Activated CD4-positive, alpha-beta memory T cell treated with anti-CD3 and anti-CD28 coated beads, Interleukin-2, amount 10 ng/mL, durations not matched to agents 7 days and 5 days (primary cell): ENCODE results near the gene MAP3K3. TPM values are rescaled to one million over a fixed set of nuclear protein-coding genes. Genes with fewer than 3 reads are reported as not detected.
"Not testable (repeated sequence)": the region's sequence is repeated elsewhere in the genome, so short reads cannot be mapped to it uniquely, and the experiment has no call there.

Experiments
- CTCF ChIA-PET: fragments of 350-600 bp; sonication (Branson Sonifier 250); formaldehyde crosslinking; loops from one replicate; lab custom pipeline; 2021; ENCODE audit warnings: antibody characterized with exemption, inconsistent platforms; lab: Charles Lee
- POLR2A ChIA-PET: fragments of 350-600 bp; sonication (Branson Sonifier 250); formaldehyde crosslinking; loops from one replicate; lab custom pipeline; 2021; ENCODE audit warnings: antibody characterized with exemption; lab: Charles Lee
- DNase-seq: peaks from one replicate; pipeline ENCODE4 v3.0.0-alpha.2; 2020
- H3K27ac Mint-ChIP-seq: one replicate; pipeline ENCODE4 v1.8.0; 2021; ENCODE audit warnings: mild to moderate bottlenecking, mixed read lengths
- H3K27me3 Mint-ChIP-seq: one replicate; pipeline ENCODE4 v1.8.0; 2021; ENCODE audit warnings: mixed read lengths
- H3K36me3 Mint-ChIP-seq: one replicate; pipeline ENCODE4 v1.8.0; 2021; ENCODE audit warnings: low read depth, mixed read lengths
- H3K4me1 Mint-ChIP-seq: one replicate; pipeline ENCODE4 v1.8.0; 2021; ENCODE audit warnings: mixed read lengths
- H3K4me3 Mint-ChIP-seq: one replicate; pipeline ENCODE4 v1.8.0; 2021; ENCODE audit warnings: mild to moderate bottlenecking, mixed read lengths
- H3K9me3 Mint-ChIP-seq: one replicate; pipeline ENCODE4 v1.8.0; 2021; ENCODE audit warnings: mixed read lengths
- total RNA-seq, 2 experiments: library from RNA; stranded (reverse); gene quantifications; one replicate each; pipeline ENCODE4 v1.2.3, GENCODE V29; 2021

Gene MAP3K3
- total RNA-seq, 2 experiments from 2014 or later: 46.5 to 47.8 TPM

GRCh38 chr17:63703556-63704258, 81.5 kb downstream of the MAP3K3 start:
- peaks cover 54% of the 10 kb centered on the region for H3K36me3 Mint-ChIP-seq
- ChIA-PET POLR2A (interaction anchor here (1.1 to 12.5 kb wide), 5 partner anchors 9 to 70 kb away, joined by 3 to 178 read pairs (median 74); partner anchors contain the start of genes CCDC47, DDX42 and STRADA), CTCF (interaction anchor here (1.1 kb wide), 1 partner anchor 8 kb away, joined by 3 read pairs; no protein-coding TSS in a partner anchor)
- DNase-seq: no peak
- no peaks in the 10 kb centered on the region for H3K9me3 Mint-ChIP-seq
- peaks cover 69% of the 10 kb centered on the region for H3K4me1 Mint-ChIP-seq
- peak overlapping the region; percentile 87 for H3K4me3 Mint-ChIP-seq
- H3K27me3 Mint-ChIP-seq: no peaks in the 10 kb centered on the region
- H3K27ac Mint-ChIP-seq: peak overlapping the region; percentile 99

- Mint-ChIP-seq H3K4me3 (no peak overlapping the region), H3K9me3 (no peaks in the 10 kb centered on the region), H3K36me3 (peaks cover 59% of the 10 kb centered on the region), H3K27ac (peak overlapping the region; percentile 99), H3K27me3 (no peaks in the 10 kb centered on the region), H3K4me1 (peaks cover 74% of the 10 kb centered on the region)
- ChIA-PET POLR2A (interaction anchor here (1.5 to 12.5 kb wide), 4 partner anchors 8 to 70 kb away, joined by 4 to 178 read pairs (median 92); partner anchors contain the start of genes CCDC47, DDX42 and STRADA), CTCF (no interaction called here)
- no peak for DNase-seq
These were observed 82.0 kb downstream of the MAP3K3 start for GRCh38 chr17:63704259-63704576.

GRCh38 chr17:63704836-63705235, 82.6 kb downstream of the MAP3K3 start:
- no peak for DNase-seq
- no peaks in the 10 kb centered on the region for H3K27me3 Mint-ChIP-seq
- no peak overlapping the region for H3K4me3 Mint-ChIP-seq
- ChIA-PET CTCF (no interaction called here), POLR2A (interaction anchor here (5.7 to 9.1 kb wide), 3 partner anchors 8 to 36 kb away, joined by 74 to 151 read pairs (median 110); partner anchors contain the start of gene STRADA)
- H3K27ac Mint-ChIP-seq: peak overlapping the region; percentile 49
- H3K36me3 Mint-ChIP-seq: peaks cover 65% of the 10 kb centered on the region
- no peaks in the 10 kb centered on the region for H3K9me3 Mint-ChIP-seq
- H3K4me1 Mint-ChIP-seq: peaks cover 79% of the 10 kb centered on the region

- ChIA-PET CTCF (interaction anchor here (1.8 to 2.3 kb wide), 2 partner anchors 7 to 8 kb away, joined by 4 to 11 read pairs; no protein-coding TSS in a partner anchor), POLR2A (interaction anchor here (1.2 to 9.1 kb wide), 9 partner anchors 7 to 122 kb away, joined by 4 to 151 read pairs (median 6); partner anchors contain the start of genes CCDC47 and DDX42)
- Mint-ChIP-seq H3K9me3 (no peaks in the 10 kb centered on the region), H3K27ac (peak overlapping the region; percentile 69), H3K36me3 (peaks cover 72% of the 10 kb centered on the region), H3K4me1 (peaks cover 84% of the 10 kb centered on the region), H3K4me3 (no peak overlapping the region), H3K27me3 (no peaks in the 10 kb centered on the region)
- DNase-seq: no peak
These were observed 83.4 kb downstream of the MAP3K3 start for GRCh38 chr17:63705657-63706056.

GRCh38 chr17:63706336-63707082, 84.3 kb downstream of the MAP3K3 start:
- DNase-seq: no peak
- no peaks in the 10 kb centered on the region for H3K27me3 Mint-ChIP-seq
- H3K27ac Mint-ChIP-seq: peak overlapping the region; percentile 69
- H3K36me3 Mint-ChIP-seq: peaks cover 68% of the 10 kb centered on the region
- no peaks in the 10 kb centered on the region for H3K9me3 Mint-ChIP-seq
- peaks cover 78% of the 10 kb centered on the region for H3K4me1 Mint-ChIP-seq
- peak overlapping the region; percentile 37 for H3K4me3 Mint-ChIP-seq
- POLR2A ChIA-PET: interaction anchor here (0.8 to 9.1 kb wide), 9 partner anchors 11 to 122 kb away, joined by 3 to 151 read pairs (median 4); partner anchors contain the start of genes CCDC47 and DDX42
- CTCF ChIA-PET: interaction anchor here (1.2 to 2.3 kb wide), 3 partner anchors 8 to 16 kb away, joined by 3 to 11 read pairs (median 4); no protein-coding TSS in a partner anchor

- Mint-ChIP-seq H3K9me3 (no peaks in the 10 kb centered on the region), H3K4me3 (peak overlapping the region; percentile 13), H3K36me3 (peaks cover 63% of the 10 kb centered on the region), H3K4me1 (peaks cover 73% of the 10 kb centered on the region), H3K27ac (peak overlapping the region; percentile 69), H3K27me3 (no peaks in the 10 kb centered on the region)
- DNase-seq: no peak
- ChIA-PET POLR2A (interaction anchor here (0.8 to 9.1 kb wide), 6 partner anchors 11 to 67 kb away, joined by 3 to 151 read pairs (median 8); partner anchors contain the start of genes CCDC47 and DDX42), CTCF (interaction anchor here (1.2 to 2.3 kb wide), 3 partner anchors 9 to 16 kb away, joined by 3 to 11 read pairs (median 4); no protein-coding TSS in a partner anchor)
These were observed 84.9 kb downstream of the MAP3K3 start for GRCh38 chr17:63707151-63707550.

- Mint-ChIP-seq H3K9me3 (no peaks in the 10 kb centered on the region), H3K36me3 (peaks cover 53% of the 10 kb centered on the region), H3K27me3 (no peaks in the 10 kb centered on the region), H3K4me1 (peaks cover 54% of the 10 kb centered on the region), H3K27ac (peak overlapping the region; percentile 48), H3K4me3 (no peak overlapping the region)
- DNase-seq: no peak
- ChIA-PET CTCF (interaction anchor here (0.7 to 4.9 kb wide), 8 partner anchors 8 to 352 kb away, joined by 3 to 65 read pairs (median 4); no protein-coding TSS in a partner anchor), POLR2A (interaction anchor here (1.6 to 9.1 kb wide), 4 partner anchors 6 to 87 kb away, joined by 4 to 151 read pairs (median 41); partner anchors contain the start of genes LIMD2 and MAP3K3)
These were observed 86.9 kb downstream of the MAP3K3 start for GRCh38 chr17:63709110-63709509.

- no peaks in the 10 kb centered on the region for H3K27me3 Mint-ChIP-seq
- no peak for DNase-seq
- POLR2A ChIA-PET: interaction anchor here (0.9 to 7.1 kb wide), 6 partner anchors 12 to 31 kb away, joined by 3 to 74 read pairs (median 4); partner anchors contain the start of gene LIMD2
These were observed 92.5 kb downstream of the MAP3K3 start for GRCh38 chr17:63714550-63715277.

GRCh38 chr17:63716426-63716825, 94.2 kb downstream of the MAP3K3 start:
- DNase-seq: no peak
- H3K27me3 Mint-ChIP-seq: no peaks in the 10 kb centered on the region
- no peak overlapping the region for H3K27ac Mint-ChIP-seq
- peaks cover 23% of the 10 kb centered on the region for H3K36me3 Mint-ChIP-seq
- H3K9me3 Mint-ChIP-seq: no peaks in the 10 kb centered on the region
- CTCF ChIA-PET: interaction anchor here (0.7 to 1.3 kb wide), 2 partner anchors 105 to 297 kb away, joined by 3 to 4 read pairs; no protein-coding TSS in a partner anchor
- POLR2A ChIA-PET: no interaction called here
- no peaks in the 10 kb centered on the region for H3K4me1 Mint-ChIP-seq
- H3K4me3 Mint-ChIP-seq: no peak overlapping the region

More at GRCh38 chr17:63714550-63715277, 92.5 kb downstream of the MAP3K3 start:
- H3K27ac Mint-ChIP-seq: no peak overlapping the region
- CTCF ChIA-PET: interaction anchor here (1.3 to 2.0 kb wide), 3 partner anchors 17 to 103 kb away, joined by 3 to 5 read pairs (median 4); no protein-coding TSS in a partner anchor
- H3K36me3 Mint-ChIP-seq: peaks cover 31% of the 10 kb centered on the region
- H3K9me3 Mint-ChIP-seq: no peaks in the 10 kb centered on the region
- no peak overlapping the region for H3K4me3 Mint-ChIP-seq
- H3K4me1 Mint-ChIP-seq: peaks cover 5% of the 10 kb centered on the region

- H3K27ac Mint-ChIP-seq: no peak overlapping the region
- POLR2A ChIA-PET: no interaction called here
These were observed 96.8 kb downstream of the MAP3K3 start for GRCh38 chr17:63718988-63719387.

GRCh38 chr17:63720194-63720593, 98.0 kb downstream of the MAP3K3 start:
- H3K9me3 Mint-ChIP-seq, H3K27me3 Mint-ChIP-seq, CTCF ChIA-PET, H3K4me3 Mint-ChIP-seq, DNase-seq, H3K27ac Mint-ChIP-seq, H3K4me1 Mint-ChIP-seq, POLR2A ChIA-PET: not testable (repeated sequence)
- peaks cover 24% of the 10 kb centered on the region for H3K36me3 Mint-ChIP-seq

More at GRCh38 chr17:63718988-63719387, 96.8 kb downstream of the MAP3K3 start:
- Mint-ChIP-seq H3K4me1 (peaks cover 1% of the 10 kb centered on the region), H3K27me3 (no peaks in the 10 kb centered on the region), H3K4me3 (no peak overlapping the region), H3K36me3 (peaks cover 21% of the 10 kb centered on the region), H3K9me3 (no peaks in the 10 kb centered on the region)
- no peak for DNase-seq
- CTCF ChIA-PET: interaction anchor here (0.7 kb wide), 1 partner anchor 205 kb away, joined by 3 read pairs; no protein-coding TSS in a partner anchor
